ENCODE measurements around the gene CLBA1. TPM values are rescaled to one million over a fixed set of nuclear protein-coding genes. Genes with fewer than 3 reads are reported as not detected.
"Not testable (repeated sequence)": the region's sequence is repeated elsewhere in the genome, so short reads cannot be mapped to it uniquely, and the experiment has no call there.

The CLBA1 gene
- total RNA-seq, 2 donors from 2014 or later: 0.20 to 0.97 TPM

- Mint-ChIP-seq H3K36me3 (peaks cover 35 to 47% of the 10 kb centered on the region in 2 donors), H3K27ac (peak overlapping the region; percentile 86 to 98), H3K9me3 (no peaks in the 10 kb centered on the region)
- DNase-seq (ENCODE audit: low spot score in 2 of 2) (peak; percentile 53 to 74), ATAC-seq (peak in 1 of 2 donors; percentile 28)
These were observed 34.5 kb downstream of the CLBA1 start for GRCh38 chr14:105019861-105020814.

GRCh38 chr14:105020815-105021655, 35.4 kb downstream of the CLBA1 start, which contains the start of gene CDCA4:
TSS of gene CDCA4 (minus strand) at chr14:105021083. CDS start at chr14:105011929, 9,154 bp downstream.
- Mint-ChIP-seq H3K27ac (peak within 1 kb of the TSS; percentile 91 to 98), H3K9me3 (no peaks in the 10 kb centered on the region), H3K36me3 (peaks cover 31 to 43% of the 10 kb centered on the region in 2 donors)
- peak; percentile 82 to 87 for ATAC-seq
- peak; percentile 99 for DNase-seq (ENCODE audit: low spot score in 2 of 2)

GRCh38 chr14:105021656-105022275, 36.2 kb downstream of the CLBA1 start:
- ATAC-seq: no peak
- peak overlapping the region; percentile 91 to 98 for H3K27ac Mint-ChIP-seq
- no peak for DNase-seq (ENCODE audit: low spot score in 2 of 2)

GRCh38 chr14:105022276-105022670, 36.7 kb downstream of the CLBA1 start:
- ATAC-seq (no peak), DNase-seq (ENCODE audit: low spot score in 2 of 2) (no peak)
- H3K27ac Mint-ChIP-seq: peak overlapping the region; percentile 91 to 98
- H3K9me3 Mint-ChIP-seq: peaks cover 0 to 4% of the 10 kb centered on the region in 2 donors
- H3K36me3 Mint-ChIP-seq: peaks cover 22 to 33% of the 10 kb centered on the region in 2 donors

More at GRCh38 chr14:105021656-105022275, 36.2 kb downstream of the CLBA1 start:
- peaks cover 0 to 1% of the 10 kb centered on the region in 2 donors for H3K9me3 Mint-ChIP-seq
- peaks cover 24 to 35% of the 10 kb centered on the region in 2 donors for H3K36me3 Mint-ChIP-seq

- ATAC-seq (no peak), DNase-seq (ENCODE audit: low spot score in 2 of 2) (no peak)
- H3K9me3 Mint-ChIP-seq: peaks cover 0 to 4% of the 10 kb centered on the region in 2 donors
- H3K36me3 Mint-ChIP-seq: peaks cover 22 to 26% of the 10 kb centered on the region in 2 donors
- H3K27ac Mint-ChIP-seq: no peak overlapping the region
These were observed 37.6 kb downstream of the CLBA1 start for GRCh38 chr14:105023144-105023543.

- Mint-ChIP-seq H3K36me3 (peaks cover 20% of the 10 kb centered on the region in 2 donors), H3K27ac (no peak overlapping the region), H3K9me3 (peaks cover 0 to 4% of the 10 kb centered on the region in 2 donors)
- ATAC-seq (no peak), DNase-seq (ENCODE audit: low spot score in 2 of 2) (no peak)
These were observed 38.3 kb downstream of the CLBA1 start for GRCh38 chr14:105023791-105024480.

- DNase-seq (ENCODE audit: low spot score in 2 of 2) (no peak), ATAC-seq (no peak)
- Mint-ChIP-seq H3K36me3 (peaks cover 6% of the 10 kb centered on the region in 2 donors), H3K27ac (peak overlapping the region; percentile 22 to 82), H3K9me3 (peaks cover 0 to 4% of the 10 kb centered on the region in 2 donors)
These were observed 39.8 kb downstream of the CLBA1 start for GRCh38 chr14:105025429-105025828.

GRCh38 chr14:105026033-105026785, 40.6 kb downstream of the CLBA1 start:
- Mint-ChIP-seq H3K9me3 (peaks cover 0 to 4% of the 10 kb centered on the region in 2 donors), H3K36me3 (peaks cover 6% of the 10 kb centered on the region in 2 donors), H3K27ac (peak overlapping the region; percentile 22 to 82)
- ATAC-seq: peak; percentile 54 to 76
- DNase-seq (ENCODE audit: low spot score in 2 of 2): no peak

GRCh38 chr14:105026802-105027563, 41.4 kb downstream of the CLBA1 start:
- DNase-seq (ENCODE audit: low spot score in 2 of 2): no peak
- peak overlapping the region; percentile 62 to 82 for H3K27ac Mint-ChIP-seq
- peaks cover 0 to 4% of the 10 kb centered on the region in 2 donors for H3K9me3 Mint-ChIP-seq
- no peak for ATAC-seq
- H3K36me3 Mint-ChIP-seq: peaks cover 0 to 1% of the 10 kb centered on the region in 2 donors

GRCh38 chr14:105027718-105028117, 42.1 kb downstream of the CLBA1 start:
- DNase-seq (ENCODE audit: low spot score in 2 of 2); H3K36me3 Mint-ChIP-seq; ATAC-seq; H3K9me3 Mint-ChIP-seq; H3K27ac Mint-ChIP-seq: not testable (repeated sequence)

GRCh38 chr14:105028251-105028927, 42.8 kb downstream of the CLBA1 start:
- H3K9me3 Mint-ChIP-seq: peaks cover 0 to 5% of the 10 kb centered on the region in 2 donors
- no peaks in the 10 kb centered on the region for H3K36me3 Mint-ChIP-seq
- no peak for ATAC-seq

GRCh38 chr14:105029402-105029801, 43.8 kb downstream of the CLBA1 start:
- peaks cover 0 to 14% of the 10 kb centered on the region in 2 donors for H3K9me3 Mint-ChIP-seq
- no peaks in the 10 kb centered on the region for H3K36me3 Mint-ChIP-seq

More at GRCh38 chr14:105028251-105028927, 42.8 kb downstream of the CLBA1 start:
- H3K27ac Mint-ChIP-seq: no peak overlapping the region
- DNase-seq (ENCODE audit: low spot score in 2 of 2): no peak

GRCh38 chr14:105030194-105030593, 44.6 kb downstream of the CLBA1 start:
- no peaks in the 10 kb centered on the region for H3K36me3 Mint-ChIP-seq
- DNase-seq (ENCODE audit: low spot score in 2 of 2) (no peak), ATAC-seq (no peak)
- H3K27ac Mint-ChIP-seq: no peak overlapping the region
- H3K9me3 Mint-ChIP-seq: peaks cover 0 to 14% of the 10 kb centered on the region in 2 donors

More at GRCh38 chr14:105029402-105029801, 43.8 kb downstream of the CLBA1 start:
- DNase-seq (ENCODE audit: low spot score in 2 of 2) (no peak), ATAC-seq (no peak)
- no peak overlapping the region for H3K27ac Mint-ChIP-seq

- no peaks in the 10 kb centered on the region for H3K36me3 Mint-ChIP-seq
- DNase-seq (ENCODE audit: low spot score in 2 of 2): no peak
- no peak overlapping the region for H3K27ac Mint-ChIP-seq
- no peak for ATAC-seq
- peaks cover 0 to 14% of the 10 kb centered on the region in 2 donors for H3K9me3 Mint-ChIP-seq
These were observed 45.3 kb downstream of the CLBA1 start for GRCh38 chr14:105030836-105031396.
